Smooth muscle cell of the coronary artery (primary cell): Measurements from ENCODE around the gene CHP1. TPM values are rescaled to one million over a fixed set of nuclear protein-coding genes. Genes with fewer than 3 reads are reported as not detected.

Experiments used
- total RNA-seq: library from RNA; depleted of rRNA; stranded (reverse); fragments of >200 nt; gene quantifications from 2 replicates; pipeline ENCODE4 v1.2.3, GENCODE V29; 2014; ENCODE audit warnings: low replicate concordance

Gene CHP1
- 48.9 and 59.9 TPM in 2 replicates for total RNA-seq

GRCh38 chr15:41230650-41231421 is at the start of gene CHP1, which contains the start of gene EXD1:
CHP1 (plus strand) TSS chr15:41231268; CDS start chr15:41231383, 115 bp downstream.
EXD1 (minus strand) TSS chr15:41230757; CDS start chr15:41226575, 4,182 bp downstream.

Other genes starting within 250 kb of the CHP1 start
- 13.0 and 20.5 TPM in 2 replicates for gene INO80, start 115.0 kb upstream of the CHP1 start, total RNA-seq
- gene EXD1, start 511 bp upstream of the CHP1 start, total RNA-seq, result not detected in 2 replicates
- gene OIP5, start 101.3 kb downstream of the CHP1 start, total RNA-seq, result 2.2 TPM in 1 of 2 replicates, not detected in the other
- 3.6 and 13.5 TPM in 2 replicates for gene NUSAP1, start 101.6 kb downstream of the CHP1 start, total RNA-seq
- gene NDUFAF1, start 171.2 kb downstream of the CHP1 start, total RNA-seq, result 5.9 and 19.3 TPM in 2 replicates
- gene RTF1, start 185.8 kb downstream of the CHP1 start, total RNA-seq, result 8.0 and 13.9 TPM in 2 replicates